SKM-1 treated with dmso at 0.1 percent for 144 hours (cell line): ENCODE data around the gene RGS6.

ENCODE experiments used
- DNase-seq: peaks from one replicate; lab custom pipeline; 2025; ENCODE audit not compliant: unreplicated experiment; lab: John Stamatoyannopoulos, UW

Gene RGS6

DNA sequence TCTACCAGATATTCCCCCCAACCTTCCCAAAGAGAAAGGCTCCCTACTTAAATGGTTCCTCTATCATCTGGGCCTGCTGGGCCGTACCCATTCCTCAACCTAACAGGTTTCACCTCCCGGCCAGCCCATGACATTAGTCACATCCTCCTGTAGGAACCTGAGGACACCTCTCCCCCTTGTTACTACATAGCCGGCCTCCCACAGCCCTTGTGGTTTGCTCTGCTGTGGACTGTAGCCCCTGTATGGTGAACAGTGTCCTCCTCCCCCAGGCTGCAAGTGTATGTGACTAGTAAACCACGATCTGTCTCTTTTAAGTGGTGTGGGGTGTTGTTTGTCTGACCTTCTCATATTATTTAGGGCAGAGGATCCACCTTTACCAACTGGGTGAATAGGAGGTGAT, 371.7 kb downstream of the RGS6 start:
- DNase-seq: no peak

DNA sequence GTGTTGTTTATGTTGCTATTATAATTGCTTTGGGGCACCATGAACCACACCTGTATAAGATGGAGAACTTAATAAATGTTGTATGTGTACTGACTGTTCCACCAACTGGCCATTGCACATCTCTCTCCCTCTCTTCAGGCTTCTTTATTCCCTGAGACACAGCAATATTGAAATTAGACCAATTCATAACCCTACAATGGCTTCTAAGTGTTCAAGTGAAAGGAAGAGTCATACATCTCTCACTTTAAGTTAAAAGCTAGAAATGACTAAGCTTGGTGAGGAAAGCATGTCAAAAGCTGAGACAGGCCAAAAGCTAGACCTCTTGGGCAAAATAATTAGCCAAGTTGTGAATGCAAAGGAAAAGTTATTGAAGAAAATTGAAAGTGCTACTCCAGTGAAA, 373.3 kb downstream of the RGS6 start:
- no peak for DNase-seq

GRCh38 chr14:72308967-72309485, 376.8 kb downstream of the RGS6 start:
- DNase-seq: no peak

- no peak for DNase-seq
These were observed 378.9 kb downstream of the RGS6 start for GRCh38 chr14:72311116-72311515.

GRCh38 chr14:72311516-72311915, 379.3 kb downstream of the RGS6 start:
- DNase-seq: no peak

DNA sequence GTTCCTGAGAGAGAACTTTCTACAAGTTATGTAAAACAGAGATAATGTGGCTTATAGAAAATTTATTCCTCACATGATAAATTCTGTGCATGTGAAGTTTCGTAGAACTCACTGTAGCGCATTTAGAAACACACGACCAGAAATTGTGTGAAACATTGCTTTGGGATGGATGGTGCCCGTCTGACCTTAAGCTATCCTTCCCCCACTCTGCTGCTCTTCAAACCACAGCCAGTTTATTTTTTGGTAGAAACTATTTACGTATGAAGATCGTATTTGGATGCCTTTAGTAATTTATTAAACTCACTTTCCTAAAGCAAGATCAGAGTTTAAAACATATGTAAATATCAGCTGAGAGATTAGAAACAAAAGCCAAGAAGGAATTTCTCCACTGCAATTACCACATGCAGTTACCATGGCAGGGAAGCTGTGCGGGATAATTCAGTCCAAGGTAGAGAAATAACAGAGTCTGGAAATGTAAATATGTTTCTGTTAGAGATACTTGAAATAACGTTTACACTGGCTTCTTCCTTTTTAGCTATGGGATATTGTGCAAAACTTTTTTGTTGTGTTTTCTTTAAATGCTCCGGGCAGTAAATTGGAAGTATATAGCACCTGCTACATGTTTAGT, 382.7 kb downstream of the RGS6 start:
- no peak for DNase-seq

GRCh38 chr14:72315714-72316113, 383.5 kb downstream of the RGS6 start:
- no peak for DNase-seq

GRCh38 chr14:72318648-72319047, 386.4 kb downstream of the RGS6 start:
- DNase-seq: no peak

GRCh38 chr14:72332046-72332445, 399.8 kb downstream of the RGS6 start:
- no peak for DNase-seq

DNA sequence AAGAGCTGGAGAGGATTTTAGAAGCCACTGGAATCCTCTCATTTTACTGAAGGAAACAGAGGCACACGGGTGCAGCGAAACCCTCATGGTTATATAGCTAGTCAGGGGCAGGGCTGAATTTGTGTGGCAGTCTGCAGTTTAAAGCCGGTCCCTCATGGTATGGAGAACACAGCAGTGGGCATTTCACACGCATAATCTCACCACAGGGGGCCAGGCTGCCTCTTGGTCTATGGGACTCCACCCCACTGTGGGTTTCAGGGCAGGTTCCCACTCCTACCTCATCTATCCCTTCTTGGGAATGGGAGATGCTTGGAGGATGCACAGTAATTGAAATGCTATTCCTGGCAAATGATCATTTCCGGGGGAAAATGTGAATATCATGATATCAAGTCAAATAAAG, 400.6 kb downstream of the RGS6 start:
- DNase-seq: no peak

DNA sequence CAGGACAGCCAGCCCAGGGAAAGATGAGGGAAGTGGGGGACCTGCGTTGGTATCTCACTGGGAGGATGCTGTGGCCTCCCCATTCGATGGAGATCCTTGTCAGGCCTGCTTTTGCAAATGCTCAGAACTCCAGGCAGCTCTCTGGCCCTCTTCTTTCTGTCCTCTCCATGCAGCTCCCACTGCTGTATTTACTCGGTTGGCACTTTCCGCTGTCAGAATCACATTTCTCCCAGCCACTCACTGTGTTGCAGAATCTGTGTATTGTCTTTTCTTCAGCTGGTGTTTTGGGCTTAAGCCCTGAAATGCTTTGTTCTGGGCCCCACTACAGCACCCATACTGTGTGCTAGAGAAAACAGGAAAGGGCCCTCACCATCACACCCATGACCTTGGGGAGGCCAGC, 401.1 kb downstream of the RGS6 start:
- DNase-seq: no peak

- no peak for DNase-seq
These were observed 404.2 kb downstream of the RGS6 start for GRCh38 chr14:72336311-72336980.

GRCh38 chr14:72341237-72341636, 409.0 kb downstream of the RGS6 start:
- no peak for DNase-seq

DNA sequence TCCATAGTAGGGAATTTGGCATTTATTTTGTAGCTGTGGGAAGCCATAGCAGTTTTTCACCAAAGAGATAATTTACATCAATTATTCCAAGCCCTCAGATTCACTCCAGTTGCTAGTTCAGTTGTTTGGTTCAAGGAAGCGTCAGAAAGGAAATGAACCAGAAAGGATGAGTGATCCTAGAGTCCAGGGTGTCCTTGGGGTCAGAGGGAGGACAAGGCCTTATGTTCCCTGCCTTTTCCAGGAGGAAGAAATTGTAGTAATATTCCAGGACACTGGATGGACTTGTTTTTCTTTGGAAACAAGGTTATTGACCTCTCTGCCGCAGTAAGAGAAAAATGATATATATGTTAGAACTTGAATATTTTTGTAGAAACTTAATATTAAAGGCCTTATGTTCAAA, 409.5 kb downstream of the RGS6 start:
- no peak for DNase-seq

DNA sequence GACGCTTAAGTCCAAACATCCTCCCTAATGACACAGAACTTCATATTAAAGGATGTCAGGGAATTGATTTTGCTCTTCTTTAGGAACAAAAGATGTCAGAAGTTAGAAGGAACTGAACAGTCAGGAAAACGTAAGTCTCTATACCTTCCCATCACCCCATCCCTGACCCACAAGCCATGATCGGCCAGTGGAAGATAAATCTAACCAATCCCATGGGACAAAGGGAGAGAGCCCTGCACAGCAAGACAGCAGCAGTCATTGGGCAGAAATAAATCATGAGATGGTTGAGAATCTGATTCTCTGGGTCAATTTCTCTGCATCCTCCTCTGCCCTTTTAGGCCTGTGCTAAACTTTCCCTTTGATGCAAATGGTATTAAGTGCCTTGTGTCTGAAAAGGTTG, 414.9 kb downstream of the RGS6 start:
- no peak for DNase-seq

GRCh38 chr14:72350215-72350614, 418.0 kb downstream of the RGS6 start:
- DNase-seq: no peak

- DNase-seq: no peak
These were observed 419.8 kb downstream of the RGS6 start for GRCh38 chr14:72352012-72352411.

DNA sequence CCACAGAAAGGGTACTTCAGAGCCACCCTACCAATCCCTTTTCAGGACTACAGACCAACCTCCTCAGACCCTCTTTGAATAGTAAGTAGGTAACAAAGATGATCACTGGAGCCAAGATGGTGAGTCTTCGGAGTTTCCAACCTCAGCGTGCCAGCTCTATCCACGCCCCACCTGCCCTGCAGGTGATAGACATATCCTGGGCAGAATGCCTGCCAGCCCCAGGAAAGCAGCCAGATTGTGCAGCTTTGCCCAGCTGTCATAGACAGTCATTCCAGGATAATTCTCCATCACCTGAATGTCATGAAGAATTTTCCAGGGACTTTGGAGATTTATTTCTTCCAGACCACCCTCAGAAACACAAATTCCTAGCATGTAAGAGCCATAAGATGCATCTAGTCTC, 434.4 kb downstream of the RGS6 start:
- no peak for DNase-seq

DNA sequence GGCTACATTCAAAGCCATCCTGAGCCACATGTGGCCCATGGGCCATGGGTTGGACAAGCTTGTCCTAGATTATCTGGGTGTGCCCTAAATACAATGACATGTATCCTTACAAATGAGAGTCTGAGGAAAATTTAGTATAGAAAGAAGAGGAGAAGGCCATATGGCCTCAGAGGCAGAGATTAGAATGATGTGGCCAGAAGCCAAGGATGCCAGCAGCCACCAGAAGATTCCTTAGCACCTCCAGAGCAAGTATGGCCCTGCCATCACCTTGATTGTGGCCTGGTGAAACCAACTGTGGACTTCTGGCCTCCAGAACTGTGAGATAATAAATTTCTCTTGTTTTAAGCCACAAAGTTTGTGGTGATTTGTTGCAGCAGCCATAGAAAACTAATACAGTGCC, 436.9 kb downstream of the RGS6 start:
- no peak for DNase-seq

DNA sequence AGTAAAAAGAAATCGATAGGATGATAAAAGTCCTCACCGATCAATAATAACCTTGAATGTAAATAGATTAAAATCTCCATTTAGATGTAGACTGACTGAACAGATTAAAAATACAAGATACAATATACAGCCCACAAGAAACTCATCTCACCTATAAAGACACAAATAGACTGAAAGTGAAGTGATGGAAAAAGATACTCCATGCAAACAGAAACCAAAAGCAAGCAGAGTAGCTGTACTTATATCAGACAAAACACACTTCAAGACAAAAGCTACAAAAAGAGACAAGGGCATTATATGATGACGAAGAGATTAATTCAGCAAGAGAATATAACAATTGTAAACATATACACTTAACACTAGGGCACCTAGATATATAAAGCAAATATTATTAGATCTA, 444.8 kb downstream of the RGS6 start:
- DNase-seq: no peak

DNA sequence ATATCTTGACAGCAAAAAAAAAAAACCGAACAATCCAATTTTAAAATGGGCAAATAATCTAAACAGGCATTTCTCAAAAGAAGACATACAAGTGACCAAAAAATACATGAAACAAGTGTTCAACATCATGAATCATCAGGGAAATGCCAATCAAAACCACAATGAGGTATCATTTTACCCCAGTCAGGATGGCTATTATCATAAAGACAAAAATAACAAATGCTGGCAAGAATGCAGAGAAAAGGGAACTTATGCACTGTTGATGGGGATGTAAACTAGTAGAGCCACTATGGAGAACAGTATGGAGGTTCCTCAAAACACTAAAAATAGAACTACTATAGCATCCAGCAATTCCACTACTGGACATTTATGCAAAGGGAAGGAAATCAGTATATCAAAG, 448.2 kb downstream of the RGS6 start:
- DNase-seq: no peak

- DNase-seq: no peak
These were observed 451.6 kb downstream of the RGS6 start for GRCh38 chr14:72383865-72384264.

DNA sequence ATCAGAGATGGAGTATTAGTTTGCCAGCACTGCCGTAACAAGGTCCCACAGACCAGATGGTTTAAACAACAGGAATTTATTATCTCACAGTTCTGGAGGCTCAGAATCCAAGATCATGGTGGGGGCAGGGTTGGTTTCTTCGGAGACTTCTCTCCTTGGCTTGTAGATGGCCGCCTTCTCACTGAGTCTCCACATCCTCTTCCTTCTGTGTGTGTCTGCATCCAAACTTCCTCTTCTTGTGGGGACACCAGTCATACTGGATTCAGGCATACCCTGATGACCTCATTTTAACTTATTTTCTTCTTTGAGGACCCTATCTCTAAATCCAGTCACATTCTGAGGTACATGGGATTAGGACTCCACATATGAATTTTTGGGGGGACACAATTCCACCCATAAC, 455.5 kb downstream of the RGS6 start:
- peak; percentile 0 for DNase-seq
